Neutrophil (primary cell): Measurements from ENCODE around the gene BTLA.

Experiments
- H3K27ac ChIP-seq: fragments of 200-600 bp; sonication (generic); 2 replicates; pipeline ENCODE4 v1.5.1; 2016; ENCODE audit warnings: mild to moderate bottlenecking, moderate library complexity
- H3K27me3 ChIP-seq: fragments of 200-600 bp; sonication (generic); 2 replicates; pipeline ENCODE4 v1.6.0; 2016; ENCODE audit warnings: mild to moderate bottlenecking
- H3K36me3 ChIP-seq: fragments of 200-600 bp; sonication (generic); 2 replicates; pipeline ENCODE4 v1.5.1; 2017
- H3K4me1 ChIP-seq, 2 experiments: fragments of 200-600 bp in 1 of 2; sonication (generic) in 1 of 2; 1 replicate in 1 of 2; 2 replicates in 1 of 2; pipeline versions ENCODE4 v1.5.1 to v1.6.1; 2013 to 2016; ENCODE audit warnings: low read depth in 1 of 2, low read length in 1 of 2, mild to moderate bottlenecking in 1 of 2, moderate library complexity in 1 of 2; ENCODE audit not compliant: control insufficient read depth in 1 of 2, insufficient read depth in 1 of 2
- H3K4me3 ChIP-seq, 2 experiments: fragments of 200-600 bp in 1 of 2; sonication (generic) in 1 of 2; 1 replicate in 1 of 2; 2 replicates in 1 of 2; pipeline ENCODE4 v1.5.1; 2013 to 2016; ENCODE audit warnings: low read depth in 1 of 2, low read length in 1 of 2, mild to moderate bottlenecking in 1 of 2, moderate library complexity in 1 of 2
- H3K9me3 ChIP-seq: fragments of 200-600 bp; sonication (generic); 2 replicates; pipeline ENCODE4 v1.5.1; 2016
- CTCF ChIP-seq: fragments of 200-600 bp; sonication (generic); IDR thresholded peaks from 2 replicates; pipeline ENCODE4 v1.5.1; 2016; ENCODE audit warnings: antibody characterized with exemption

BTLA gene

GRCh38 chr3:112472691-112473090 is 26.6 kb downstream of the BTLA start:
- TF ChIP-seq CTCF = no peak
- Histone ChIP-seq H3K9me3 (no peaks in the 10 kb centered on the region), H3K4me3 (no peak overlapping the region), H3K4me1 (peaks cover 71 to 73% of the 10 kb centered on the region in 2 experiments), H3K36me3 (no peaks in the 10 kb centered on the region), H3K27me3 (no peaks in the 10 kb centered on the region), H3K27ac (peak overlapping the region; percentile 75)

GRCh38 chr3:112471596-112472325 is 27.5 kb downstream of the BTLA start:
- no peaks in the 10 kb centered on the region for H3K9me3 ChIP-seq
- H3K4me3 ChIP-seq = no peak overlapping the region
- no peak for TF ChIP-seq CTCF
- H3K4me1 ChIP-seq = peaks cover 62 to 64% of the 10 kb centered on the region in 2 experiments
- H3K27ac ChIP-seq = peak overlapping the region; percentile 75
- H3K27me3 ChIP-seq = no peaks in the 10 kb centered on the region
- H3K36me3 ChIP-seq = no peaks in the 10 kb centered on the region

GRCh38 chr3:112470788-112471187 is 28.5 kb downstream of the BTLA start:
- no peaks in the 10 kb centered on the region for H3K27me3 ChIP-seq
- no peak overlapping the region for H3K4me3 ChIP-seq
- H3K36me3 ChIP-seq = no peaks in the 10 kb centered on the region
- TF ChIP-seq CTCF = no peak
- H3K9me3 ChIP-seq = no peaks in the 10 kb centered on the region
- H3K4me1 ChIP-seq = peaks cover 52 to 54% of the 10 kb centered on the region in 2 experiments
- H3K27ac ChIP-seq = peak overlapping the region; percentile 75

GRCh38 chr3:112469671-112470070 is 29.6 kb downstream of the BTLA start:
- Histone ChIP-seq H3K27ac (no peak overlapping the region), H3K36me3 (no peaks in the 10 kb centered on the region), H3K9me3 (no peaks in the 10 kb centered on the region), H3K4me1 (peaks cover 42 to 47% of the 10 kb centered on the region in 2 experiments), H3K4me3 (no peak overlapping the region), H3K27me3 (no peaks in the 10 kb centered on the region)
- TF ChIP-seq CTCF = no peak

- no peak for TF ChIP-seq CTCF
- H3K9me3 ChIP-seq = no peaks in the 10 kb centered on the region
- H3K27ac ChIP-seq = no peak overlapping the region
- no peaks in the 10 kb centered on the region for H3K36me3 ChIP-seq
- H3K4me3 ChIP-seq = no peak overlapping the region
- H3K27me3 ChIP-seq = no peaks in the 10 kb centered on the region
- H3K4me1 ChIP-seq = peaks cover 21 to 36% of the 10 kb centered on the region in 2 experiments
Measured at GRCh38 chr3:112467539-112467938, 31.7 kb downstream of the BTLA start.
